ENCODE measurements around the gene TBC1D19.

GRCh38 chr4:26804451-26804850 is 220.6 kb downstream of the TBC1D19 start:
- TF ChIP-seq CTCF (IDR thresholded peaks at IDR 0.05; ENCODE audit: poor library complexity) (no peak), EZH2phosphoT487 (IDR thresholded peaks at IDR 0.05; ENCODE audit: low read depth, severe bottlenecking, unreplicated experiment) (no peak)

Measured in hepatocyte (in vitro differentiated cells).